Right lobe of liver (tissue), 4 donors: ENCODE measurements around the gene PIK3R2.

Source experiments
- POLR2A ChIP-seq: fragments of 450-650 bp; IDR thresholded peaks from one replicate; pipeline ENCODE4 v1.6.1; 2017; ENCODE audit warnings: antibody characterized with exemption, mild to moderate bottlenecking
- TF ChIP-seq, protein P1 (sequence below), 4 donors: fragments of 200-600 bp in 3 of 4; fragments of 450-650 bp in 1 of 4; IDR thresholded peaks; one replicate each; pipeline versions ENCODE4 v1.5.1 to v1.8.0; 2016 to 2022; ENCODE audit warnings: antibody characterized with exemption in 4 of 4, mild to moderate bottlenecking in 2 of 4
- donor health status: DM: no; HTN: no; CAD: no.
- donor health status: DM: no; HTN: no; CAD: no.
- donor health status: DM: no; HTN: yes; CAD: no.

DNA sequence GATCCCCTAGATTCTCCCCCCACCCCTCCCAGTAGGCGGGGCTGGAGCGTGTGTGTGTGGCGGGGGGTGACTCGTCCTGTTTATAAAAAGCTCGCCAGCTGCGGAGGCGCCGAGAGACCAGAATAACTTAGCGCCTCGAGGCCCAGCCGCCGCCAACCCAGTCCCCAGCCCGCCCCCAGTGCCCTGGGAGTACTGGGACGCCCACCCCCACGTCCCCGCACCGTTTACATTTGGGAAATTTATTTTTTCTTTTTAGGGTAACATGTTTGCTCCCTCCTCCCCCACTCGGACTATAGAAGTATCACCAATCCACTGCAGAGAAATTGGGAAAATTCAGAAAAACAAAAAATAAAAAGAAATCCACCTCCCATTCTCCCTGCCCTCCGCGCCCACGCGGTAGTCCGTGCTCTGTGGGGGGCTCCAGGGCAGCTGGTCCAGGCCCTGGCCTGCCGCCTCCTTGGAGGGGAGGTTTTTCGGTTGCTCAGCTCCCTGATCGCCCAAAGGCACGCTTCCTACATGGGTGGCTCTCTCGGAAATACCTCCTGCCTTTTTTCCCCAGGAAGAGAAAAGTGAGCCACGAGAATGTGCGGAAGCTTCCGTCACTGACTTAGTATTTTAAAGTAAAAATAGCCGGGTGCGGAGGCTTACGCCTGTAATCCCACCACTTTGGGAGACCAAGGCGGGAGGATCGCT, 52.4 kb downstream of the PIK3R2 start:
- TF ChIP-seq, protein P1, sequence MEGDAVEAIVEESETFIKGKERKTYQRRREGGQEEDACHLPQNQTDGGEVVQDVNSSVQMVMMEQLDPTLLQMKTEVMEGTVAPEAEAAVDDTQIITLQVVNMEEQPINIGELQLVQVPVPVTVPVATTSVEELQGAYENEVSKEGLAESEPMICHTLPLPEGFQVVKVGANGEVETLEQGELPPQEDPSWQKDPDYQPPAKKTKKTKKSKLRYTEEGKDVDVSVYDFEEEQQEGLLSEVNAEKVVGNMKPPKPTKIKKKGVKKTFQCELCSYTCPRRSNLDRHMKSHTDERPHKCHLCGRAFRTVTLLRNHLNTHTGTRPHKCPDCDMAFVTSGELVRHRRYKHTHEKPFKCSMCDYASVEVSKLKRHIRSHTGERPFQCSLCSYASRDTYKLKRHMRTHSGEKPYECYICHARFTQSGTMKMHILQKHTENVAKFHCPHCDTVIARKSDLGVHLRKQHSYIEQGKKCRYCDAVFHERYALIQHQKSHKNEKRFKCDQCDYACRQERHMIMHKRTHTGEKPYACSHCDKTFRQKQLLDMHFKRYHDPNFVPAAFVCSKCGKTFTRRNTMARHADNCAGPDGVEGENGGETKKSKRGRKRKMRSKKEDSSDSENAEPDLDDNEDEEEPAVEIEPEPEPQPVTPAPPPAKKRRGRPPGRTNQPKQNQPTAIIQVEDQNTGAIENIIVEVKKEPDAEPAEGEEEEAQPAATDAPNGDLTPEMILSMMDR (IDR thresholded peaks at IDR 0.05): no peak
- TF ChIP-seq POLR2A: peak; percentile 33
